H1 (cell line): ENCODE data around the gene MYL6.

ENCODE experiments used
- BRCA1 ChIP-seq: IDR thresholded peaks from 2 replicates; pipeline ENCODE4 v1.6.1; 2012; ENCODE audit warnings: low read depth, low read length, improper control_type of control experiment
- CHD1 ChIP-seq: IDR thresholded peaks from 2 replicates; pipeline ENCODE4 v1.6.1; 2012; ENCODE audit warnings: low read depth, low read length, improper control_type of control experiment
- EGR1 ChIP-seq: IDR thresholded peaks from 2 replicates; pipeline ENCODE4 v1.6.1; 2011; ENCODE audit warnings: low read depth, low read length, borderline replicate concordance
- GABPA ChIP-seq: IDR thresholded peaks from 2 replicates; pipeline ENCODE4 v1.6.1; 2011; ENCODE audit warnings: mild to moderate bottlenecking, low read length, moderate library complexity, borderline replicate concordance; ENCODE audit not compliant: insufficient read depth
- JUN ChIP-seq: IDR thresholded peaks from 2 replicates; pipeline ENCODE4 v1.6.1; 2011; ENCODE audit warnings: low read depth, mild to moderate bottlenecking, improper control_type of control experiment, low read length
- JUND ChIP-seq: IDR thresholded peaks from 2 replicates; pipeline ENCODE4 v1.6.1; 2011; ENCODE audit warnings: mild to moderate bottlenecking, improper control_type of control experiment, low read length
- POLR2A ChIP-seq, 2 experiments: IDR thresholded peaks; 1 replicate in 1 of 2; 2 replicates in 1 of 2; pipeline ENCODE4 v1.6.1; 2011; ENCODE audit warnings: low read depth in 2 of 2, low read length in 2 of 2, mild to moderate bottlenecking in 2 of 2; ENCODE audit errors: control extremely low read depth in 1 of 2
- POLR2AphosphoS5 ChIP-seq: IDR thresholded peaks from 2 replicates; pipeline ENCODE4 v1.6.1; 2011; ENCODE audit warnings: low read depth, low read length
- RAD21 ChIP-seq, 2 experiments: IDR thresholded peaks in 1 of 2; conservative IDR thresholded peaks in 1 of 2; 2 replicates each; pipeline ENCODE4 v1.6.1; 2011; ENCODE audit warnings: low read depth in 2 of 2, low read length in 2 of 2, improper control_type of control experiment in 1 of 2, inconsistent platforms in 1 of 2, mild to moderate bottlenecking in 1 of 2, moderate library complexity in 1 of 2
- RFX5 ChIP-seq: IDR thresholded peaks from 2 replicates; pipeline ENCODE4 v1.6.1; 2011; ENCODE audit warnings: low read depth, low read length, improper control_type of control experiment, borderline replicate concordance
- RNF2 ChIP-seq: fragments of 200-900, 300-1000 bp; sonication (generic); IDR thresholded peaks from 2 replicates; pipeline ENCODE4 v1.7.1; 2016; ENCODE audit warnings: borderline replicate concordance, low read depth, mild to moderate bottlenecking, antibody characterized with exemption, low read length; ENCODE audit not compliant: poor library complexity, severe bottlenecking; ENCODE audit errors: missing control alignments
- TF ChIP-seq, protein P1 (sequence below), 3 experiments: IDR thresholded peaks; 1 replicate in 2 of 3; 2 replicates in 1 of 3; pipeline versions ENCODE4 v1.5.1 to v1.6.1; 2011; ENCODE audit warnings: low read length in 3 of 3, mild to moderate bottlenecking in 3 of 3, inconsistent platforms in 2 of 3, low read depth in 1 of 3, moderate library complexity in 1 of 3; ENCODE audit not compliant: insufficient read depth in 1 of 3; ENCODE audit errors: control extremely low read depth in 1 of 3
- TF ChIP-seq, protein P2 (sequence below): IDR thresholded peaks from 2 replicates; pipeline ENCODE4 v1.6.1; 2012; ENCODE audit warnings: low read length, inconsistent platforms

DNA sequence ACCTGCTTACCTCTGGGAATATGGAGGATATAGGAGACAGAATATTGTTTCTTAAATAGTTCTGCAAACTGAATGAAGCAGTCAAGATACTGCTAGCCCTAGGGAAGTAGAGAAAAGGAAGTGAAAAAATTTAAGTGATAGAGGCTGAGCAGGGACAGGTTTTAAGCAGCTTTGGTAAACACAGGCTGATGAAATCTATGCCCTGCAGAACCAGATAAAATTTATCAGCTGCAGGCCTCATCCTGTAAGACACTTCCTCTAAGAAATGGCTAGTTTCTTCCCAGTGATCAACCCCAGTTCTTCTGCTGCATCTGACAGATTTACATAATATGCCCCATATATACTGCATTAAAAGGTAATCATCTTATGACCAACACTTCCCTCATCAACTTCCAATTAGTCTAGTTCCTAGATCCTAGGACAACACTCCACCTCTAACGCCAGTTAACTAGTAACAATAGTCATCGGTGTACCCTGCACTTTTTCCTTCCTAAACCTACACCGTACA, 31.4 kb upstream of the MYL6 start:
- TF ChIP-seq RAD21 (IDR thresholded peaks at IDR 0.05 in 1 of 2, conservative IDR thresholded peaks at IDR 0.05 in 1 of 2; ENCODE audit: low read depth in 2 of 2, low read length in 2 of 2) (no peak), GABPA (no peak), JUND (no peak), RNF2 (no peak), JUN (no peak), BRCA1 (no peak), POLR2A (IDR thresholded peaks at IDR 0.05; ENCODE audit: control extremely low read depth in 1 of 2, low read depth in 2 of 2, low read length in 2 of 2) (no peak), RFX5 (no peak), POLR2AphosphoS5 (no peak), CHD1 (no peak), EGR1 (no peak)
- TF ChIP-seq, protein P1, sequence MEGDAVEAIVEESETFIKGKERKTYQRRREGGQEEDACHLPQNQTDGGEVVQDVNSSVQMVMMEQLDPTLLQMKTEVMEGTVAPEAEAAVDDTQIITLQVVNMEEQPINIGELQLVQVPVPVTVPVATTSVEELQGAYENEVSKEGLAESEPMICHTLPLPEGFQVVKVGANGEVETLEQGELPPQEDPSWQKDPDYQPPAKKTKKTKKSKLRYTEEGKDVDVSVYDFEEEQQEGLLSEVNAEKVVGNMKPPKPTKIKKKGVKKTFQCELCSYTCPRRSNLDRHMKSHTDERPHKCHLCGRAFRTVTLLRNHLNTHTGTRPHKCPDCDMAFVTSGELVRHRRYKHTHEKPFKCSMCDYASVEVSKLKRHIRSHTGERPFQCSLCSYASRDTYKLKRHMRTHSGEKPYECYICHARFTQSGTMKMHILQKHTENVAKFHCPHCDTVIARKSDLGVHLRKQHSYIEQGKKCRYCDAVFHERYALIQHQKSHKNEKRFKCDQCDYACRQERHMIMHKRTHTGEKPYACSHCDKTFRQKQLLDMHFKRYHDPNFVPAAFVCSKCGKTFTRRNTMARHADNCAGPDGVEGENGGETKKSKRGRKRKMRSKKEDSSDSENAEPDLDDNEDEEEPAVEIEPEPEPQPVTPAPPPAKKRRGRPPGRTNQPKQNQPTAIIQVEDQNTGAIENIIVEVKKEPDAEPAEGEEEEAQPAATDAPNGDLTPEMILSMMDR (IDR thresholded peaks at IDR 0.05; ENCODE audit: control extremely low read depth in 1 of 3, insufficient read depth in 1 of 3, low read depth in 1 of 3, low read length in 3 of 3) = no peak
- TF ChIP-seq, protein P2, sequence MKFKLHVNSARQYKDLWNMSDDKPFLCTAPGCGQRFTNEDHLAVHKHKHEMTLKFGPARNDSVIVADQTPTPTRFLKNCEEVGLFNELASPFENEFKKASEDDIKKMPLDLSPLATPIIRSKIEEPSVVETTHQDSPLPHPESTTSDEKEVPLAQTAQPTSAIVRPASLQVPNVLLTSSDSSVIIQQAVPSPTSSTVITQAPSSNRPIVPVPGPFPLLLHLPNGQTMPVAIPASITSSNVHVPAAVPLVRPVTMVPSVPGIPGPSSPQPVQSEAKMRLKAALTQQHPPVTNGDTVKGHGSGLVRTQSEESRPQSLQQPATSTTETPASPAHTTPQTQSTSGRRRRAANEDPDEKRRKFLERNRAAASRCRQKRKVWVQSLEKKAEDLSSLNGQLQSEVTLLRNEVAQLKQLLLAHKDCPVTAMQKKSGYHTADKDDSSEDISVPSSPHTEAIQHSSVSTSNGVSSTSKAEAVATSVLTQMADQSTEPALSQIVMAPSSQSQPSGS = no peak
